Heart left ventricle (tissue), 16 donors: Measurements from ENCODE around the gene C15orf40. TPM values are rescaled to one million over a fixed set of nuclear protein-coding genes. Genes with fewer than 3 reads are reported as not detected.
A peak's percentile ranks its signal among the peaks of the same experiment; 100 is the strongest.

ENCODE experiments used
- ATAC-seq, 4 donors: fragments of 200-7000 bp; cut with Tn5 transposase; one replicate each; pipeline ENCODE4 v1.9.1; 2020 to 2022; ENCODE audit warnings: moderate library complexity in 4 of 4, mild to moderate bottlenecking in 3 of 4, moderate number of reproducible peaks in 1 of 4
- DNase-seq, 5 donors: peaks; one replicate each; pipeline ENCODE4 v3.0.0-alpha.2; 2020
- H3K27ac ChIP-seq, 12 donors: fragments of 200-600 bp; sonication (generic) in 4 of 12; one replicate each; pipeline versions ENCODE4 v1.5.0 to v1.8.0; 2016 to 2022; ENCODE audit warnings: mild to moderate bottlenecking in 2 of 12
- H3K27me3 ChIP-seq, 9 donors: fragments of 200-600 bp; sonication (generic) in 2 of 9; one replicate each; pipeline versions ENCODE4 v1.5.1 to v1.8.0; 2016 to 2022; ENCODE audit warnings: mild to moderate bottlenecking in 3 of 9
- H3K36me3 ChIP-seq, 9 donors: fragments of 200-600 bp; sonication (generic) in 2 of 9; one replicate each; pipeline versions ENCODE4 v1.5.0 to v1.8.0; 2018 to 2022; ENCODE audit warnings: mild to moderate bottlenecking in 2 of 9
- H3K4me1 ChIP-seq, 12 donors: fragments of 200-600 bp; sonication (generic) in 4 of 12; one replicate each; pipeline versions ENCODE4 v1.5.0 to v1.8.0; 2016 to 2022; ENCODE audit warnings: mild to moderate bottlenecking in 3 of 12
- H3K4me3 ChIP-seq, 12 donors: fragments of 200-600 bp; sonication (generic) in 4 of 12; one replicate each; pipeline versions ENCODE4 v1.5.0 to v1.8.0; 2017 to 2022; ENCODE audit warnings: mild to moderate bottlenecking in 9 of 12, moderate library complexity in 4 of 12
- H3K9me3 ChIP-seq, 12 donors: fragments of 200-600 bp; sonication (generic) in 4 of 12; one replicate each; pipeline versions ENCODE4 v1.5.0 to v1.8.0; 2016 to 2022; ENCODE audit warnings: mild to moderate bottlenecking in 1 of 12
- POLR2A ChIP-seq, 2 donors: fragments of 450-650 bp; IDR thresholded peaks; one replicate each; pipeline ENCODE4 v1.6.1; 2017; ENCODE audit warnings: antibody characterized with exemption in 2 of 2, mild to moderate bottlenecking in 2 of 2, moderate library complexity in 2 of 2
- WGBS, 4 donors: extraction: QIAGEN DNeasy Blood & Tissue Kit in 2 of 4; methylation state at CpG; one replicate each; pipeline versions ENCODE4 v1.1.5 to v1.1.7; 2013 to 2018; 5-methylcytosine and 5-hydroxymethylcytosine counted together
- intact Hi-C, 10 donors: fragments of 100-400 bp; cut with DNase I; formaldehyde crosslinking; loops; one replicate each; pipeline versions ENCODE4 v1.11.1 to v1.14.2; 2022
- polyA plus RNA-seq, 2 donors: library from polyadenylated mRNA; stranded (reverse); fragments of 200-250 nt; gene quantifications; one replicate each; pipeline ENCODE4 v1.2.3, GENCODE V29; 2013
- total RNA-seq, 9 donors: library from RNA; depleted of rRNA in 2 of 9; stranded (reverse); fragments of >200 nt in 2 of 9; fragmentation: NEBNext Ultra II Directional in 3 of 9; extraction: Animal tissue kit (Norgen Biotek cat#: 25700) in 3 of 9; gene quantifications; one replicate each; pipeline versions ENCODE4 v1.1.0 to v1.2.4, GENCODE V29; 2016 to 2023
- TF ChIP-seq, protein P1 (sequence below), 12 donors: fragments of 200-600 bp; sonication (generic) in 4 of 12; IDR thresholded peaks; one replicate each; pipeline versions ENCODE4 v1.5.0 to v1.8.0; 2018 to 2022; ENCODE audit warnings: antibody characterized with exemption in 12 of 12, mild to moderate bottlenecking in 5 of 12
- donor health status: ischemic (EF 13 %, LVEDD 7.1; RV severe dilation, severe dysfunction).
- donor health status: healthy with polysubstance abuse.
- donor health status: DM: no; HTN: yes; CAD: no.
- donor health status: DM: no; HTN: no; CAD: no.
- donor health status: ischemic (EF 25% LVEDD 6.9; RV normal size, moderate dysfunction).
- donor health status: ischemic (EF 25% LVEDD 5.7; RV mildly dilated, moderate dysfunction).
- donor health status: healthy.
- donor health status: DM: yes; HTN: yes; CAD: no.
- donor health status: ischemic (EF 35%, LVEDD 5.7; RV mildly dilated, moderate dysfunction).
- donor health status: nonischemic (EF 11% LVEDD 7.7; RV severe dilation, severe dysfunction).
- donor health status: DM: yes; HTN: yes; CAD: no.
- donor health status: PGD.
- donor health status: ischemic (EF 29% LVEDD 5.4; RV normal size, mild dysfunction).
- donor health status: nonischemic (EF 23%, LVEDD 6.1; RV moderate dilation, normal function).

Gene C15orf40
- total and polyA plus RNA-seq, 11 donors: 6.0 to 17.0 (median 9.4) TPM

DNA sequence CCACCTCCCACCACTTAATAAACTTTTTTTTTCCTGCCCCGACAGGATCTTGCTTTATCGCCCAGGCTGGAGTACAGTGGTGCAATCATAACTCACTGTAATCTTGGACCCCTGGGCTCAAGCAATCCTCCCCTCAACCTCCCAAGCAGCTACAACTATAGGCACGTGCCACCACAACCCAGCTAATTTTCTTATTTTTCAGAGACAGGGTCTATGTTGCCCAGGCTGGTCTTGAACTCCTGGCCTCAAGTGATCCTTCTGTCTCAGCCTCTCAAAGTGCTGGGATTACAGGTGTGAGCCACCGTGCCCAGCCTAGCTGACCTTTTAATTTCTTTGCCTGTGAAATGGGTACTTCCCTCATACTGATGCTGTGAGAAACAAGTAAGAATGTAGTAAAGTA, 3.9 kb upstream of the C15orf40 start:
- Histone ChIP-seq H3K4me1 (peaks cover 0 to 20% (median 14%) of the 10 kb centered on the region in 12 donors), H3K27me3 (no peaks in the 10 kb centered on the region), H3K27ac (no peak overlapping the region), H3K36me3 (peaks cover 3 to 53% (median 45%) of the 10 kb centered on the region in 9 donors), H3K9me3 (no peaks in the 10 kb centered on the region), H3K4me3 (no peak overlapping the region)
- TF ChIP-seq, protein P1, sequence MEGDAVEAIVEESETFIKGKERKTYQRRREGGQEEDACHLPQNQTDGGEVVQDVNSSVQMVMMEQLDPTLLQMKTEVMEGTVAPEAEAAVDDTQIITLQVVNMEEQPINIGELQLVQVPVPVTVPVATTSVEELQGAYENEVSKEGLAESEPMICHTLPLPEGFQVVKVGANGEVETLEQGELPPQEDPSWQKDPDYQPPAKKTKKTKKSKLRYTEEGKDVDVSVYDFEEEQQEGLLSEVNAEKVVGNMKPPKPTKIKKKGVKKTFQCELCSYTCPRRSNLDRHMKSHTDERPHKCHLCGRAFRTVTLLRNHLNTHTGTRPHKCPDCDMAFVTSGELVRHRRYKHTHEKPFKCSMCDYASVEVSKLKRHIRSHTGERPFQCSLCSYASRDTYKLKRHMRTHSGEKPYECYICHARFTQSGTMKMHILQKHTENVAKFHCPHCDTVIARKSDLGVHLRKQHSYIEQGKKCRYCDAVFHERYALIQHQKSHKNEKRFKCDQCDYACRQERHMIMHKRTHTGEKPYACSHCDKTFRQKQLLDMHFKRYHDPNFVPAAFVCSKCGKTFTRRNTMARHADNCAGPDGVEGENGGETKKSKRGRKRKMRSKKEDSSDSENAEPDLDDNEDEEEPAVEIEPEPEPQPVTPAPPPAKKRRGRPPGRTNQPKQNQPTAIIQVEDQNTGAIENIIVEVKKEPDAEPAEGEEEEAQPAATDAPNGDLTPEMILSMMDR (IDR thresholded peaks at IDR 0.05): no peak
- TF ChIP-seq POLR2A (IDR thresholded peaks at IDR 0.05): no peak
- 81 to 85% (median 82%) methylated on average over 4 of the region's 4 CpGs for WGBS, 4 donors
- intact Hi-C loops: loop anchor here in 6 of 10 donors (10.0 kb wide), 3 partner anchors 49 to 481 kb away; partner anchors contain the start of genes BTBD1 (in 4 of the 6) and HDGFL3 (in 2 of the 6)
- no peak for ATAC-seq
- no peak for DNase-seq

DNA sequence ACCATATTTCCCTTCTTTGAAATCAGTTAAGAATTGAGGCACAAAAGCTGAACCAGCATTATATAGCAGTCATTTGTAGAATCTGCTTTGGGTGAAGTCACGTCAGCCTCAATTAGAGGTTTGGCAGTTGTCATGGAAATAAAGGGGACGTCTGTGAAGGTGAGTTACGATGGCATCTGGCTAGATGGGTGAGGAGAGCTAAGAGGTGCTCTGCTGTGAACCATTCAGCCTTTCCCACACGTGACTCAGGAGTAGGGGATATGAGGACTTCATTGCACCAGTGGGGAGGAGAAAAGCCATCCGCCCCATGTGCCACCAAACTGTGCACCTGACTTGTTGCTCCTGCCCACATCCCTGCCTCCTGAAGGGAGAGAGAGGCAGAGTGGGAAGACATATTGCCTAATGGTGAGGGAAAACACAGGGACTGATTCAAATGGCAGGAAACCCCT, 2.8 kb upstream of the C15orf40 start:
- Histone ChIP-seq H3K9me3 (no peaks in the 10 kb centered on the region), H3K4me3 (no peak overlapping the region), H3K27me3 (no peaks in the 10 kb centered on the region), H3K4me1 (peaks cover 0 to 31% (median 20%) of the 10 kb centered on the region in 12 donors), H3K36me3 (peaks cover under 1 to 53% (median 43%) of the 10 kb centered on the region in 9 donors), H3K27ac (no peak overlapping the region)
- ATAC-seq: no peak
- TF ChIP-seq, protein P1 (IDR thresholded peaks at IDR 0.05): no peak
- no peak for TF ChIP-seq POLR2A (IDR thresholded peaks at IDR 0.05)
- WGBS, 4 donors: 69 to 79% (median 73%) methylated on average over 5 of the region's 5 CpGs
- intact Hi-C loops: loop anchor here (5.0 to 10.0 kb wide), 6 partner anchors 51 to 479 kb away; partner anchors contain the start of genes HDGFL3 (in 9 of the 10), BTBD1 (in 6 of the 10) and TM6SF1 (in 1 of the 10)
- no peak for DNase-seq

DNA sequence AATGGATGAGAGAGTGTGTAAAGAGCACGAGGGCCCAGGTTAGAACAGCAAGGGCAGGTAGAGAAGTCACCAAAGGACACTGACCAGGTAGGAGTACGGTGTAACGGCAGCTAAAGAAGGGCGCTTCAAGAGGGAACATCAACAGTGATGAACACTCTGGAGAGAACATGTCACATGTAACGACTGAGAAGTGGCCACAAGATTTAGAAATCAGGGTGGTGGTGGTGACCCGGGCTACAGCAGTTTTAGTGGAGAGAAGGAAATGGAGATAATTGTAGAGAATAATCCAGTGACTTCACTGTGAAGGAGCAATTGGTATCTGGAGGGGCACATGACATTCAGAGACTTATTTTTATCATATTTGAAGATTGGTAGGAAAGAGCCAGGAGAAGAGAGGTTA, 1.2 kb upstream of the C15orf40 start:
- Histone ChIP-seq H3K4me3 (peak overlapping the region in 1 of 12 donors; percentile 83), H3K36me3 (peaks cover 0 to 53% (median 44%) of the 10 kb centered on the region in 9 donors), H3K9me3 (no peaks in the 10 kb centered on the region), H3K27me3 (no peaks in the 10 kb centered on the region), H3K27ac (no peak overlapping the region), H3K4me1 (peaks cover 0 to 31% (median 20%) of the 10 kb centered on the region in 12 donors)
- DNase-seq: no peak
- 94 to 96% (median 95%) methylated on average over 6 of the region's 6 CpGs for WGBS, 4 donors
- no peak for ATAC-seq
- TF ChIP-seq POLR2A (IDR thresholded peaks at IDR 0.05): no peak
- intact Hi-C loops: loop anchor here (5.0 to 10.0 kb wide), 6 partner anchors 52 to 478 kb away; partner anchors contain the start of genes HDGFL3 (in 9 of the 10), BTBD1 (in 6 of the 10) and TM6SF1 (in 1 of the 10)

DNA sequence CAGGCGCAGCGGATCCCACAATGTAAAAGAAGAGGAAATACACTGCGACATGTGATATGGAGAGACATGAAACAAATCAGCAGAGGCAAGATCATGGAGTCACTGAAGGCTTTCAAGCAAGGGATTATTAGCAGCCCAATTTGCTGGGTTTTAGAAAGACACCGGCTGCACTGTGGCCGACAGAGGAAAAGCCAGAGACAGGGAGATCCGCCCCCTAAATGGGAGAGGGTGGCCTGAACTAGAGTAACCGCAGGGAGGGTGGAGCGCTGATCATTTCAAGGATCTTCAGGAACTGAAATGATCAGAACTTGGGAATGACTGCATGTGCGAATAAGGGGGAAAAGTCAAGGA, 612 bp upstream of the C15orf40 start:
- intact Hi-C loops: loop anchor here (5.0 to 10.0 kb wide), 6 partner anchors 53 to 477 kb away; partner anchors contain the start of genes HDGFL3 (in 9 of the 10), BTBD1 (in 6 of the 10) and TM6SF1 (in 1 of the 10)
- DNase-seq (no peak), ATAC-seq (no peak)
- Histone ChIP-seq H3K4me3 (peak overlapping the region in 11 of 12 donors; percentile 67 to 100 (median 88)), H3K4me1 (peaks cover 0 to 31% (median 20%) of the 10 kb centered on the region in 12 donors), H3K27me3 (no peaks in the 10 kb centered on the region), H3K9me3 (no peaks in the 10 kb centered on the region), H3K36me3 (peaks cover 0 to 53% (median 44%) of the 10 kb centered on the region in 9 donors), H3K27ac (peak overlapping the region; percentile 14 to 90 (median 82))
- 47 to 80% (median 58%) methylated on average over 9 of the region's 9 CpGs for WGBS, 4 donors
- TF ChIP-seq, protein P1 (IDR thresholded peaks at IDR 0.05): no peak
- no peak for TF ChIP-seq POLR2A (IDR thresholded peaks at IDR 0.05)
